ENCODE measurements around the gene ESRP2. TPM values are rescaled to one million over a fixed set of nuclear protein-coding genes. Genes with fewer than 3 reads are reported as not detected.

The ESRP2 gene
- total RNA-seq, 1 donor from 2014 or later, result not detected

GRCh38 chr16:68179855-68180254 lies 56.1 kb downstream of the ESRP2 start:
- FAIRE-seq, result no peak

GRCh38 chr16:68179196-68179795 lies 56.6 kb downstream of the ESRP2 start:
- no peak for FAIRE-seq
- no peak for DNase-seq (ENCODE audit: low spot score in 2 of 2)

More at GRCh38 chr16:68179855-68180254, 56.1 kb downstream of the ESRP2 start:
- DNase-seq (ENCODE audit: low spot score in 2 of 2), result no peak

Small RNA genes lying within 50 kb of the gene (small RNA-seq; reads per million reads assigned to genes)
- gene RF00554, result not detected
- not detected for gene RNU6-1262P

Other genes starting within 250 kb of the ESRP2 start
- gene DPEP2, start 236.6 kb downstream of the ESRP2 start, total RNA-seq, result 0.82 TPM
- not detected for gene DPEP2NB, start 220.2 kb downstream of the ESRP2 start, total RNA-seq
- gene DDX28, start 212.9 kb downstream of the ESRP2 start, total RNA-seq, result 13.5 TPM
- 11.0 TPM for gene DUS2, start 212.8 kb downstream of the ESRP2 start, total RNA-seq
- gene NFATC3, start 150.8 kb downstream of the ESRP2 start, total RNA-seq, result 21.6 TPM
- gene PLA2G15, start 9.2 kb upstream of the ESRP2 start, total RNA-seq, result 18.3 TPM
- 17.1 TPM for gene SLC7A6, start 28.4 kb upstream of the ESRP2 start, total RNA-seq
- gene SLC7A6OS, start 74.8 kb upstream of the ESRP2 start, total RNA-seq, result 11.4 TPM
- gene PRMT7, start 74.9 kb upstream of the ESRP2 start, total RNA-seq, result 39.5 TPM
- gene SMPD3, start 212.4 kb upstream of the ESRP2 start, total RNA-seq, result 64.8 TPM

All from frontal cortex (tissue), 4 donors.